Stimulated activated CD8-positive, alpha-beta memory T cell treated with anti-CD3 and anti-CD28 coated beads, Interleukin-7, amount 100 ng/mL, for 48 hours (primary cell): Measurements from ENCODE around the gene PLXND1.
"Not testable (repeated sequence)": the region's sequence is repeated elsewhere in the genome, so short reads cannot be mapped to it uniquely, and the experiment has no call there.

Experiments used
- DNase-seq, 2 donors: peaks; one replicate each; pipeline ENCODE4 v3.0.0-alpha.2; 2020; ENCODE audit warnings: low read depth in 1 of 2; ENCODE audit errors: extremely low read depth in 1 of 2

Gene PLXND1

GRCh38 chr3:129614927-129615363 lies 8.5 kb upstream of the PLXND1 start:
- DNase-seq, result no peak

GRCh38 chr3:129614435-129614834 lies 8.0 kb upstream of the PLXND1 start:
- no peak for DNase-seq

GRCh38 chr3:129613367-129613740 lies 6.9 kb upstream of the PLXND1 start:
- DNase-seq, result no peak

GRCh38 chr3:129612534-129613366 lies 6.3 kb upstream of the PLXND1 start:
- no peak for DNase-seq

- no peak for DNase-seq
These were observed 5.5 kb upstream of the PLXND1 start for GRCh38 chr3:129611812-129612533.

- DNase-seq, result no peak
These were observed 4.9 kb upstream of the PLXND1 start for GRCh38 chr3:129611446-129611800.

- not testable (repeated sequence) for DNase-seq
These were observed 4.4 kb upstream of the PLXND1 start for GRCh38 chr3:129610794-129611445.

GRCh38 chr3:129610276-129610675 lies 3.8 kb upstream of the PLXND1 start:
- DNase-seq, result no peak

- DNase-seq, result no peak
These were observed 3.2 kb upstream of the PLXND1 start for GRCh38 chr3:129609591-129610182.

- no peak for DNase-seq
These were observed 2.6 kb upstream of the PLXND1 start for GRCh38 chr3:129608936-129609590.

- DNase-seq, result no peak
These were observed 1.8 kb upstream of the PLXND1 start for GRCh38 chr3:129608087-129608935.

- DNase-seq, result no peak
These were observed 1.1 kb upstream of the PLXND1 start for GRCh38 chr3:129607391-129608068.

- no peak for DNase-seq
These were observed 397 bp downstream of the PLXND1 start for GRCh38 chr3:129605922-129606635.

GRCh38 chr3:129605203-129605921 lies 1.1 kb downstream of the PLXND1 start:
- no peak for DNase-seq

GRCh38 chr3:129604767-129605166 lies 1.7 kb downstream of the PLXND1 start:
- no peak for DNase-seq

GRCh38 chr3:129603991-129604749 lies 2.3 kb downstream of the PLXND1 start:
- DNase-seq, result no peak

- no peak for DNase-seq
These were observed 2.9 kb downstream of the PLXND1 start for GRCh38 chr3:129603561-129603942.
